K562 (cell line): ENCODE results near the gene MBP.

ENCODE experiments used
- CHD2 ChIP-seq: IDR thresholded peaks from 2 replicates; pipeline ENCODE4 v1.6.1; 2011; ENCODE audit warnings: low read depth, low read length
- FOS ChIP-seq: IDR thresholded peaks from 3 replicates; pipeline ENCODE4 v1.6.1; 2011; ENCODE audit not compliant: insufficient read length; ENCODE audit errors: extremely low read depth
- NFIC ChIP-seq: fragments of 450-650 bp; IDR thresholded peaks from 2 replicates; pipeline ENCODE4 v1.6.1; 2017; ENCODE audit warnings: mild to moderate bottlenecking, inconsistent platforms
- TF ChIP-seq, protein P1 (sequence below): sonication (generic); formaldehyde crosslinking; IDR thresholded peaks from 2 replicates; pipeline ENCODE4 v1.8.0; 2022; ENCODE audit warnings: mild to moderate bottlenecking, missing genetic modification reagents
- TF ChIP-seq, protein P2 (sequence below), 3 experiments: IDR thresholded peaks in 2 of 3; conservative IDR thresholded peaks in 1 of 3; 2 replicates each; pipeline ENCODE4 v1.5.1; 2011 to 2012; ENCODE audit warnings: low read length in 3 of 3, mild to moderate bottlenecking in 3 of 3, control low read depth in 2 of 3, improper control_type of control experiment in 1 of 3, inconsistent platforms in 1 of 3, low read depth in 1 of 3, mixed read lengths in 1 of 3, moderate library complexity in 1 of 3; ENCODE audit not compliant: insufficient read depth in 2 of 3
- TF ChIP-seq, protein P3 (sequence below): fragments of 450-650 bp; IDR thresholded peaks from 2 replicates; pipeline ENCODE4 v1.6.1; 2018; ENCODE audit not compliant: partially characterized antibody

DNA sequence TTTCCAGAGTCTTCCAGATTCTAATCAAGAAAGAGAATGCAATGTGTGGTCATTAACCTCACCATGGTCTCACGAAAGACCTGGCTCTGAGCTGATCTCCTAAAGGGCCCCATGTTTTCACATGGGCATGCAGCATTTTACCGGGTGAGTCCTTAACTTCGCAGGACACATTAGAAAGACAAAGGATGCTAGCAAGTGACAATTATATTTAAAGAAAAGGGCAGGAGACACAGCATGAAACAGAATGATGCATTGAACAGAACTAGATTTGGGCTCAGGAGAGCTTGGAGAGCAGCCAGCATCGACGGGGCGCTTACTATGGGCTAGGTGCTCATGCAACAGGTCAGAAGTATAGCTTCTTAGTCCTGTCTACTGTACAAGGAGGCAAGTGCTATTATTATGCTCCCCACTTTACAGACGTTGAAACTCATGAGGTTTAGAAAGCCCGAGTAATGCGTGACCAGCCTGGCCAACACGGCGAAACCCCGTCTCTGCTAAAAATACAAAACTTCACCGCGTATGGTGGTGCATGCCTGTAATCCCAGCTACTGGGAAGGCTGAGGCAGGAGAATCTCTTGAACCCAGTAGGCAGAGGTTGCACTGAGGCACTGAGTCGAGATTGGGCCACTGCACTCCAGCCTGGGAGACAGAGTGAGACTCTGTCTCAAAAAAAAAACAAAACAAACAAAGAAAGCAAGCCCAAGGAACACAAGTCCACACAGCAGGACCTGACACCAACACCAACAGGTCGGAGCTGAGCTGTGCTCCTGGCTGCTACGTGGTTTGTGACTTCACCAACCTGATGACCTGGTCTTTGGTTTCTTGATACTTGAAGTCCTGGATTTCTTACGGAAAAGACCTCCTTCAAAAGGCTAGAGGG is 16.1 kb downstream of the MBP start:
- TF ChIP-seq, protein P1, sequence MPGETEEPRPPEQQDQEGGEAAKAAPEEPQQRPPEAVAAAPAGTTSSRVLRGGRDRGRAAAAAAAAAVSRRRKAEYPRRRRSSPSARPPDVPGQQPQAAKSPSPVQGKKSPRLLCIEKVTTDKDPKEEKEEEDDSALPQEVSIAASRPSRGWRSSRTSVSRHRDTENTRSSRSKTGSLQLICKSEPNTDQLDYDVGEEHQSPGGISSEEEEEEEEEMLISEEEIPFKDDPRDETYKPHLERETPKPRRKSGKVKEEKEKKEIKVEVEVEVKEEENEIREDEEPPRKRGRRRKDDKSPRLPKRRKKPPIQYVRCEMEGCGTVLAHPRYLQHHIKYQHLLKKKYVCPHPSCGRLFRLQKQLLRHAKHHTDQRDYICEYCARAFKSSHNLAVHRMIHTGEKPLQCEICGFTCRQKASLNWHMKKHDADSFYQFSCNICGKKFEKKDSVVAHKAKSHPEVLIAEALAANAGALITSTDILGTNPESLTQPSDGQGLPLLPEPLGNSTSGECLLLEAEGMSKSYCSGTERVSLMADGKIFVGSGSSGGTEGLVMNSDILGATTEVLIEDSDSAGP (CRISPR knock-in tag): no peak
- TF ChIP-seq, protein P2, sequence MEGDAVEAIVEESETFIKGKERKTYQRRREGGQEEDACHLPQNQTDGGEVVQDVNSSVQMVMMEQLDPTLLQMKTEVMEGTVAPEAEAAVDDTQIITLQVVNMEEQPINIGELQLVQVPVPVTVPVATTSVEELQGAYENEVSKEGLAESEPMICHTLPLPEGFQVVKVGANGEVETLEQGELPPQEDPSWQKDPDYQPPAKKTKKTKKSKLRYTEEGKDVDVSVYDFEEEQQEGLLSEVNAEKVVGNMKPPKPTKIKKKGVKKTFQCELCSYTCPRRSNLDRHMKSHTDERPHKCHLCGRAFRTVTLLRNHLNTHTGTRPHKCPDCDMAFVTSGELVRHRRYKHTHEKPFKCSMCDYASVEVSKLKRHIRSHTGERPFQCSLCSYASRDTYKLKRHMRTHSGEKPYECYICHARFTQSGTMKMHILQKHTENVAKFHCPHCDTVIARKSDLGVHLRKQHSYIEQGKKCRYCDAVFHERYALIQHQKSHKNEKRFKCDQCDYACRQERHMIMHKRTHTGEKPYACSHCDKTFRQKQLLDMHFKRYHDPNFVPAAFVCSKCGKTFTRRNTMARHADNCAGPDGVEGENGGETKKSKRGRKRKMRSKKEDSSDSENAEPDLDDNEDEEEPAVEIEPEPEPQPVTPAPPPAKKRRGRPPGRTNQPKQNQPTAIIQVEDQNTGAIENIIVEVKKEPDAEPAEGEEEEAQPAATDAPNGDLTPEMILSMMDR (IDR thresholded peaks at IDR 0.05 in 2 of 3, conservative IDR thresholded peaks at IDR 0.05 in 1 of 3; ENCODE audit: insufficient read depth in 2 of 3, low read depth in 1 of 3, low read length in 3 of 3): no peak
- TF ChIP-seq, protein P3, sequence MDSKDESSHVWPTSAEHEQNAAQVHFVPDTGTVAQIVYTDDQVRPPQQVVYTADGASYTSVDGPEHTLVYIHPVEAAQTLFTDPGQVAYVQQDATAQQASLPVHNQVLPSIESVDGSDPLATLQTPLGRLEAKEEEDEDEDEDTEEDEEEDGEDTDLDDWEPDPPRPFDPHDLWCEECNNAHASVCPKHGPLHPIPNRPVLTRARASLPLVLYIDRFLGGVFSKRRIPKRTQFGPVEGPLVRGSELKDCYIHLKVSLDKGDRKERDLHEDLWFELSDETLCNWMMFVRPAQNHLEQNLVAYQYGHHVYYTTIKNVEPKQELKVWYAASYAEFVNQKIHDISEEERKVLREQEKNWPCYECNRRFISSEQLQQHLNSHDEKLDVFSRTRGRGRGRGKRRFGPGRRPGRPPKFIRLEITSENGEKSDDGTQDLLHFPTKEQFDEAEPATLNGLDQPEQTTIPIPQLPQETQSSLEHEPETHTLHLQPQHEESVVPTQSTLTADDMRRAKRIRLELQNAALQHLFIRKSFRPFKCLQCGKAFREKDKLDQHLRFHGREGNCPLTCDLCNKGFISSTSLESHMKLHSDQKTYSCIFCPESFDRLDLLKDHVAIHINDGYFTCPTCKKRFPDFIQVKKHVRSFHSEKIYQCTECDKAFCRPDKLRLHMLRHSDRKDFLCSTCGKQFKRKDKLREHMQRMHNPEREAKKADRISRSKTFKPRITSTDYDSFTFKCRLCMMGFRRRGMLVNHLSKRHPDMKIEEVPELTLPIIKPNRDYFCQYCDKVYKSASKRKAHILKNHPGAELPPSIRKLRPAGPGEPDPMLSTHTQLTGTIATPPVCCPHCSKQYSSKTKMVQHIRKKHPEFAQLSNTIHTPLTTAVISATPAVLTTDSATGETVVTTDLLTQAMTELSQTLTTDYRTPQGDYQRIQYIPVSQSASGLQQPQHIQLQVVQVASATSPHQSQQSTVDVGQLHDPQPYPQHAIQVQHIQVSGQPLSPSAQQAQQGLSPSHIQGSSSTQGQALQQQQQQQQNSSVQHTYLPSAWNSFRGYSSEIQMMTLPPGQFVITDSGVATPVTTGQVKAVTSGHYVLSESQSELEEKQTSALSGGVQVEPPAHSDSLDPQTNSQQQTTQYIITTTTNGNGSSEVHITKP: no peak
- TF ChIP-seq FOS (no peak), CHD2 (no peak), NFIC (no peak)
